Nephron progenitor cell (in vitro differentiated cells): ENCODE measurements around the gene PTPRK.

Experiments
- DNase-seq: peaks from one replicate; pipeline ENCODE4 v3.0.0; 2021
- H3K27ac Mint-ChIP-seq: 2 replicates; pipeline ENCODE4 v1.8.0; 2021; ENCODE audit warnings: mild to moderate bottlenecking, moderate library complexity, mixed read lengths
- H3K27me3 Mint-ChIP-seq: 2 replicates; pipeline ENCODE4 v1.8.0; 2021; ENCODE audit warnings: mild to moderate bottlenecking, low read depth, mixed read lengths; ENCODE audit not compliant: poor library complexity
- H3K36me3 Mint-ChIP-seq: 2 replicates; pipeline ENCODE4 v1.8.0; 2021; ENCODE audit warnings: low read depth, mixed read lengths
- H3K4me1 Mint-ChIP-seq: 2 replicates; pipeline ENCODE4 v1.8.0; 2021; ENCODE audit warnings: mixed read lengths
- H3K4me3 Mint-ChIP-seq: 2 replicates; pipeline ENCODE4 v1.8.0; 2021; ENCODE audit warnings: mild to moderate bottlenecking, moderate library complexity, mixed read lengths
- H3K9me3 Mint-ChIP-seq: 2 replicates; pipeline ENCODE4 v1.8.0; 2021; ENCODE audit warnings: mild to moderate bottlenecking, moderate library complexity, mixed read lengths
- TF ChIP-seq, protein P1 (sequence below): fragments of 200-600 bp; sonication (generic); IDR thresholded peaks from 2 replicates; pipeline ENCODE4 v1.5.0; 2021; ENCODE audit warnings: antibody characterized with exemption

Gene PTPRK

DNA sequence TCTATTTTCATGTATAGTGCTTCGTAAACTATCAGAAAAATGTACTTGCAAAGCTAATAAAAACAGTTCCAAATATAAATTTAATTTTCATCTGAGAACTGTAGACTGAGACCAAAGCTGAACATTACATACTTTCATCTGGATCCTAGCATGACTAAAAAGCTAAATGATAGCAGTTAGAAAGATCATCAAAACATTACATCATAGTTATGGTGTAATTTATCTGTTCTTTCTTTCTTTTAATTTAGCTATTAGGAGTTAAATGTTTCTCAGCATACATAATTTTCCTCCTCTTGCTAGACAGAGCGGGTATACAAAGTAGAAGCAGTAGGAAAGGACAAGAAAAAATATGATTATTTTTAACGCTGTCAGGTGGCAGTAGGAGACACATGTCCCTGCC, 455.3 kb downstream of the PTPRK start:
- Mint-ChIP-seq H3K36me3 (peaks cover under 1% of the 10 kb centered on the region), H3K4me3 (no peak overlapping the region), H3K4me1 (peaks cover 13% of the 10 kb centered on the region), H3K27me3 (no peaks in the 10 kb centered on the region), H3K9me3 (no peaks in the 10 kb centered on the region), H3K27ac (no peak overlapping the region)
- no peak for DNase-seq
- TF ChIP-seq, protein P1, sequence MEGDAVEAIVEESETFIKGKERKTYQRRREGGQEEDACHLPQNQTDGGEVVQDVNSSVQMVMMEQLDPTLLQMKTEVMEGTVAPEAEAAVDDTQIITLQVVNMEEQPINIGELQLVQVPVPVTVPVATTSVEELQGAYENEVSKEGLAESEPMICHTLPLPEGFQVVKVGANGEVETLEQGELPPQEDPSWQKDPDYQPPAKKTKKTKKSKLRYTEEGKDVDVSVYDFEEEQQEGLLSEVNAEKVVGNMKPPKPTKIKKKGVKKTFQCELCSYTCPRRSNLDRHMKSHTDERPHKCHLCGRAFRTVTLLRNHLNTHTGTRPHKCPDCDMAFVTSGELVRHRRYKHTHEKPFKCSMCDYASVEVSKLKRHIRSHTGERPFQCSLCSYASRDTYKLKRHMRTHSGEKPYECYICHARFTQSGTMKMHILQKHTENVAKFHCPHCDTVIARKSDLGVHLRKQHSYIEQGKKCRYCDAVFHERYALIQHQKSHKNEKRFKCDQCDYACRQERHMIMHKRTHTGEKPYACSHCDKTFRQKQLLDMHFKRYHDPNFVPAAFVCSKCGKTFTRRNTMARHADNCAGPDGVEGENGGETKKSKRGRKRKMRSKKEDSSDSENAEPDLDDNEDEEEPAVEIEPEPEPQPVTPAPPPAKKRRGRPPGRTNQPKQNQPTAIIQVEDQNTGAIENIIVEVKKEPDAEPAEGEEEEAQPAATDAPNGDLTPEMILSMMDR, result no peak

- H3K27me3 Mint-ChIP-seq, result no peaks in the 10 kb centered on the region
- no peak overlapping the region for H3K4me3 Mint-ChIP-seq
- H3K27ac Mint-ChIP-seq, result no peak overlapping the region
- no peaks in the 10 kb centered on the region for H3K9me3 Mint-ChIP-seq
- H3K4me1 Mint-ChIP-seq, result peaks cover 13% of the 10 kb centered on the region
- TF ChIP-seq, protein P1, result no peak
- no peak for DNase-seq
- peaks cover 6% of the 10 kb centered on the region for H3K36me3 Mint-ChIP-seq
Observed at GRCh38 chr6:128064540-128064895, 455.9 kb downstream of the PTPRK start.

DNA sequence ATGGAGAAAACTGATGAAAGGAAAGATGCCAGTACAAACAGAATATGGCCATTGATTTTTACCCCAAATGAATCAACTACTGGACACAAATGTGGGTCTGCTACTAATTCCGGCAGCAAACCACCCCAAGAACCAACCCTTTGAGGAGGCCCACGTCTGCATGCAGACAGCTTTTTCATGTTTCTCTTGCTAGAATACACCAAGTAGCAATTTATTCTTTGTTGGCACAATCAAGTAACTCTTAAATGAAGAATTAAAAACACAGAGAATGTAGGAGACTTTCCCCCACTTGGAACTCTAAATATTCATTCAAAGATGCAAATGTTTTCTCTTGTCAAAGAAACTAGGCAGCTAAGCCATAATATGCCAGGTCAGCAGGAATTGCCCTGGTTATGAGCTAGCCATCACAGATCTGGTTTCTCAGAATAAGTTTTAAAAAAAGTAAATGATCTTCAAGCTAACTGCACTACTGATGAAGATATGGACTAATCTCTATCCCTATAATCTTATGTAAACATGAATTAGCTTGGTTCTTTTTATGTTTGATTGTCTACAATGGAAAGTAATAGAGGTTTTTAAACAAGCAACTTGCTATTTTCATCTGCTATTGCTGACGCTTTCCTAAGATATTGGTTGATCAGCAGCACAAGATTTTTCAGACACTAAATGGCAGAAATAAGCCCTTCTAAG, 456.4 kb downstream of the PTPRK start:
- Mint-ChIP-seq H3K4me3 (no peak overlapping the region), H3K4me1 (peaks cover 13% of the 10 kb centered on the region), H3K27me3 (no peaks in the 10 kb centered on the region), H3K9me3 (no peaks in the 10 kb centered on the region), H3K27ac (no peak overlapping the region), H3K36me3 (peaks cover 9% of the 10 kb centered on the region)
- TF ChIP-seq, protein P1, result no peak
- no peak for DNase-seq

DNA sequence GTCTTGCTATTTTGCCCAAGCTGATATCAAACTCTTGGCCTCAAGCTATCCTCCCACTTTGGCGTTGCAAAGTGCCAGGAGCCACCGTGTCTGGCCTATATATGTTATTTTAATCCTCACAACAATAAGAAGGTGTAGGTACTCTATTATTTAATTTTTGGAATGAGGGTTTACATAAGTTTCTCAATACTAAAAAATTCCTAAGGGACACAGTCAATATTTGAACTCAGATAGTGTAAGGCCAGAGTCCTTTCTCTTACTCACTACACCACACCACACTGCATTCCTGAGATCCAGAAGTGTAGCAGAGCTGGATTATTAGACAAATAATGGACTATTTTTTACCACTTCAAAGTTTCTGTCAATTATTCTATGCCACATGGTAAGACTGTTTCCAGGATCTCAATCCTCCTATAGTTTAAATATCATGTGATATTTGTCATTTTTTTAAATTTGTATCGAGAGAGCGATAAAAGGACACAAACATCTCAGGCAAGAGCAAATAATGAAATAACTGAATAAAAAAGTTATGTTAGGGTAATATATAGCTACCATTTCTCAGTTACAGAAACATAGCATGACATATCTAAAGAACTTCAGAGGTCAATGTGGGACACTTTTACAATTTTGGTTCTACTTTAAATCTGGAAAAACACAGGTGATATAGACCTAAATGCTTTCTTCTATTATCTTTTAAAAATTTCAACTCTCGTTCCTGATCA, 457.4 kb downstream of the PTPRK start:
- no peak for DNase-seq
- Mint-ChIP-seq H3K9me3 (no peaks in the 10 kb centered on the region), H3K27me3 (no peaks in the 10 kb centered on the region), H3K4me1 (peaks cover 10% of the 10 kb centered on the region), H3K36me3 (peaks cover 9% of the 10 kb centered on the region), H3K4me3 (no peak overlapping the region), H3K27ac (no peak overlapping the region)
- TF ChIP-seq, protein P1, result no peak

DNA sequence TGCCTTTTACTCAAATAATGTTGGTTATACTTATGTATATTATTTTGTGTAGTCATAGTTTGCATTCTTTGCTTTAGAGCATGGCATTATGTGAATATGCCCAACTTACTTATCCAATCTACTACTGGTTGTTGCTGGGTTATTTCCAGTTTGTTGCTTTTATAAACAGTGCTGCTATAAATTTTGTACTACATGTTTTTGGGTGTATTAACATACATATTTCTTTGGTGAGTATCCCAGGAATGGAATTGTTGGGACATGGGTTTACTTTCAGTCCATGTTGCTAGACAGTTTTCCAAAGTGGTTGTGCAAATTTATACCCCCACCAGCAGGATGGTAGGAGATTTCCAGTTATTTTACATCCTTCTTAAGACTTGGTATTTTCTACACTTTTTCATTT, 462.5 kb downstream of the PTPRK start:
- Mint-ChIP-seq H3K36me3 (peaks cover 29% of the 10 kb centered on the region), H3K27me3 (no peaks in the 10 kb centered on the region)

More for the DNA sequence above, 462.5 kb downstream of the PTPRK start:
- H3K4me1 Mint-ChIP-seq, result no peaks in the 10 kb centered on the region
- TF ChIP-seq, protein P1, result no peak
- no peak overlapping the region for H3K27ac Mint-ChIP-seq
- no peak overlapping the region for H3K4me3 Mint-ChIP-seq
- no peak for DNase-seq
- H3K9me3 Mint-ChIP-seq, result no peaks in the 10 kb centered on the region
